Measurements from ENCODE around the gene RNU5B-1.
"Not testable (repeated sequence)": the region's sequence is repeated elsewhere in the genome, so short reads cannot be mapped to it uniquely, and the experiment has no call there.

The RNU5B-1 gene

DNA sequence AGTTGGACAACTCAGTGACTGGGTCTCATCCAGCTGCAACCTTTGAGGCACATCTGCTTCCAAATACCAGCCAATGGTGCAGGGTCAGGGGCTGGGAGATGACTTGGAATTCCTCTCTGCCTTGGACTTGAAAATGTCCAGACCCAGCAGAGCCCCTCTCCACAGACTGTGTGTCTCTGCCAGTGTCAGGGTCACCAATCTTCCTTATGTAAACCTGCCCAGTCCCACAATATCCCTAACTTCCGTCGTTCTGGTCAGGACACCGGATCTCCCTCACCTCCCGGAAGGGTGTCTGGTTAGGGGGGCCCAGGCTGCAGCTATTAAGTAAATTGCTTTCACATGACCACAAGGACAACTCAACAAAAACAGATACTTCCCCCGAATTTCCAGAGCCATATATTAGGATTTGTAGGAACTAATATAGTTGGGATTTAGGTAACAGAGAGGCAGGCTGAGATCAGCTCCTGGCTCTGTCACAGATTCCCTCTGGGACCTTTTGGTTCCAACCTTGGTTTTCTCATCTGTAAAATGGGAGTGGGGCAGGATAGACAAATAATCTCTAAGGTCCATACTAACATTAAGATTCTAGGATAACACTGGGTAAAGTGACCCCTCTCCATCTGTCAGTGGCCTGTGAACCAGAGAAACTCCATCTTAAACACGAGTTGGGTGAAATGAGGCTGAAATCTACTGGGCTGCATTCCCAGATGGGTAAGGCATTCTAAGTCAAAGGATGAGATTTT, 42.5 kb downstream of the RNU5B-1 start:
- DNase-seq, result no peak

DNA sequence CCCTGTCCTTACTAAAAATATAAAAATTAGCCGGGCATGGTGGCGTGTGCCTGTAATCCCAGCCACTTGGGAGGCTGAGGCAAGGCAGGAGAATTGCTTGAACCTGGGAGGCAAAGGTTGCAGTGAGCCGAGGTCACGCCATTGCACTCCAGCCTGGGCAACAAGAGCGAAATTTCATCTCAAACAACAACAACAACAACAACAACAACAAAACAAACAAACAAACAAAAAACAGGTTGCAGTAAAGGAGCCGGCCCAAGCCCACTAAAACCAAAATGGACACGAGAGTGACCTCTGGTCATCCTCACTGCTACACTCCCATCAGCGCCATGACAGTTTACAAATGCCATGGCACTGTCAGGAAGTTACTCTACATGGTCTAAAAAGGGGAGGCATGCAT, 43.3 kb downstream of the RNU5B-1 start:
- DNase-seq, result not testable (repeated sequence)

DNA sequence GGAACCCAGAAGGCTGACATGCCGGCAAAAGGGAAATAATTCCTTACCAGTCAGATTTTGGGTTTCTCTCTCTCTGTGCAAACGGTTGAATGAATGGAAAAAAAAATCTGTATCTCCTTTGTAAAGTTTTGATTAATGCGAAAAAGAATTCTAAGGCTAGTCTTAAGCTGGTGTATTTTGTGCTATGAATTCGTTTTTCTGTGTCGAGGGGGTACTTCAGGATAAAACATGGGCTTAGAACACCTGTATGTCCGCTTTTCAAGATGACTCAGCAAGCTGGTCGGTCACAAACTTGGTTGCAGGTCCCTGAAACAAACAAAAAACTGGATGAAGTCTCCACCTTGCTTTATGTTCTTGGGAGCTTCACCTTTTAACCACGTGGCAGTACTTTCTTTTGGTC, 44.9 kb downstream of the RNU5B-1 start:
- no peak for DNase-seq

DNA sequence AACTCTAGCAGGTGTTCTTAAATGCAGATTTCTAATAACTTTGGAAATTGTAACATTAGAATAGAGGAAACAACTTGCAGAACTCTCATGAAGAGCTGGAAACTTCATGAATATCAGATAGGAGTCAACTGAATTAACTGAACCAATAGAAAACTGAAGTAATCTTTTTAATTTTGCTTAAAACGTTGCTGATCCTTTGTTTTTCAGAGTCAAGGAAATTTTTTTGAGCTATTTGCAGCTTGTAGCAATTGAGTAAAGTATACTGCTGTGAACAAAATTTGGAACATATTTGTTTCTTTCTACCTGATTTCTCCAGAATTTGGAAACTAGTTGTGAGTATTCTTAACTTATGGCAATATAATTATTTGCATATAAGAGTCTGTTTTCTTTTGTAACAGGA, 47.5 kb downstream of the RNU5B-1 start:
- not testable (repeated sequence) for DNase-seq
